ENCODE measurements around the gene DNAJC4. TPM values are rescaled to one million over a fixed set of nuclear protein-coding genes. Genes with fewer than 3 reads are reported as not detected.

Gene DNAJC4
- total RNA-seq, 1 donor from 2014 or later, result 11.8 TPM

DNA sequence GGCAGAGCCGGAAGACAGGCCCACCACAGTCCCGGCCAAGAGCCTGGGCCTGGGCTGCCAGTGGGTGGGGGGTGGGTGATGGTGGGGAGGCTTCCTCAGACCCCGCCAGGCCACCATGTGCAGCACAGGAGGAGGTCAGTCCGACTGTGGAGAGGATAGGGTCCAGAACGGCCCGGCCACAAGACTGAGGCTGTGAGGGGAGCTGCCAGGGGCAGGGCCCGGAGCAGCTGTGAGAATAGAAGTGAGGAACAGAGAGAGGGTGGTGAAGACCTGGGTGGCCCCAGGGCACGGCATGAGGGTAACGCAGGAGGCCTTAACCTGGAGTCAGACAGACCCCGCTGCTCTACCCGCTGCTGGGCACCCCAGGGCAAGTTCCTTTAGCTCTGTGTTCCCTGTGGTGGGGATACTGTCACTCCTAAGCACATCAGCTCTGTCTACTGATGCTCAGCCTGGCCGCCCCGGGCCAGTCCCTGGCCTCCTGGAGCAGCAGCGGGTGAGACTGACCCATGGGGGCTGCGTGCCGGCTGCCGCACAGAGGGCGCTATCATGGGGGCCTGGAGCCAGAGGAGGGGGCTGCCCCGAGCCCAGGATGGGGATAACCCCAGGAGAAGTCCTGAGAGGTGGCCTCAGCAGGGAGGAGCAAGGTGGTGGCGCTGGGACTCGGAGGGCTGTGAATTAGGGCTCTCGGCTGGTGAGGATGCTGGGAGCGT is 22.1 kb upstream of the DNAJC4 start:
- DNase-seq (ENCODE audit: low read depth, low spot score), result no peak

GRCh38 chr11:64208796-64209562 is 21.4 kb upstream of the DNAJC4 start:
- DNase-seq (ENCODE audit: low read depth, low spot score), result no peak

DNA sequence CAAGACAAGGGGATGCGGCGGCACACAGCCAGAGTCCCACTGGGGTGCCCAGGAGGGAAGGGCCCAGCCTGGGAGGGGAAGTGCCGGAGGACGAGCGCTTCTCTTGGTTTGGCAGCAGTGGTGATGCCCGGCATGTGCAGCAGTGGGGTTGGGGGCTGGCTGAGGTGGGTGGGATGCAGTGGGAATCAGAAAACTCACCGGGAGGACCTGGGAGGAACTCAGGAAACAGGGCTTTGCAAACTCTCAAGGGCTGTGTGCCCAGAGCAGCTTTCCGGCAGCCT is 20.8 kb upstream of the DNAJC4 start:
- no peak for DNase-seq (ENCODE audit: low read depth, low spot score)

GRCh38 chr11:64210301-64211020 is 19.9 kb upstream of the DNAJC4 start:
- DNase-seq (ENCODE audit: low read depth, low spot score), result no peak

- no peak for DNase-seq (ENCODE audit: low read depth, low spot score)
Observed at GRCh38 chr11:64211181-64211872, 19.0 kb upstream of the DNAJC4 start.

DNA sequence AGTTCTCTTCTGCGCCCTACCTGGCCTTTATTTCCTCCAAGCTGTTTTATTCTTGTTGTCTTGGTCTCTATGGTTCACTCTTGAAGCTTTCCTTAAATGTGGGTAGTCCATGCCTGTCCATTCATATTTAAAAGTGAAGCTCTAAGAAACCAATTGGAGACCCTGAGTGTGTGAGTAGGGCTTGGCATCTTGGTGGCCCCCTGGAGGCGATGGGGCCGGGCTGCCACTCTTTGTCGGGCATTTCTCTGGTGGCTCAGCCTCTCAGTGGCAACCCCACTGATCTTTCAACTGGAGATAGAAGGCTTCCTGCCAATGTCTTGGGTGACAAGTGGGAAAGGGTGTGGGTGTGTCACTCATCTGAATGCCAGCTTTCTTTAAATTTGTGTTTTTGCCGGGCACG is 13.5 kb upstream of the DNAJC4 start:
- DNase-seq (ENCODE audit: low read depth, low spot score), result no peak

DNA sequence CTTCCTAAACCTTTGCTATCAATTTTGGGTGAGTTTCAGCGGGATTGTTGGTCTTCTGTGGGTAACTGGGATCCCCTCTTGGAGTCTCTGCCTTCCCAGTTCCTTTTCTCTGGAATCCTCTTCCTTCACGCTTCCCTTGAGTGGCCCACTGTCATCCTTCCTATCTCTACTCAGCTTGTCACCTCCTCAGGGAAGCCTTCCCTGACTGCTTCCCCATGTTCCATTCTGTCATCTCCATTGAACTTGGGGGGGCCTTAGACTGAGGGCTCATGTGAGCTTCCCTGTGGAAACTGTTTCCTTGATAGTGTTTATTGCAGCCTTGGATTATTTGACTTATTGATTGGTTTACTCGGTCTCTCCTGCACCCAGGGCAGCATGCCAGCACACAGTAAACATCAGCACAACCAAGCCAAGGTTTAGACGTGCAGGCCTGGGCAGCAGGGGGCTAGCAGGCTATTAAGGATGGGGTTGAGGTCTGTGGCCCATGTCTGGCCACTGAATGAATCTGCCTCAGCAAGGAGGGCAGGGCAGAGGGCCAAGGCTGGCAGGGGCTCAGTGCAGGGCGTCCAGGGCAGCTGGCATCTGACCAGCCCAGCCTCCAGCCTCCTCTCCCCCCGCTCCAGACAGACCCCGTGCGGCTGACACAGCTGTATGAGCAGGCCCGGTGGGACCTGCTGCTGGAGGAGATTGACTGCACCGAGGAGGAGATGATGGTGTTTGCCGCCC is 11.6 kb upstream of the DNAJC4 start:
- DNase-seq (ENCODE audit: low read depth, low spot score), result no peak

DNA sequence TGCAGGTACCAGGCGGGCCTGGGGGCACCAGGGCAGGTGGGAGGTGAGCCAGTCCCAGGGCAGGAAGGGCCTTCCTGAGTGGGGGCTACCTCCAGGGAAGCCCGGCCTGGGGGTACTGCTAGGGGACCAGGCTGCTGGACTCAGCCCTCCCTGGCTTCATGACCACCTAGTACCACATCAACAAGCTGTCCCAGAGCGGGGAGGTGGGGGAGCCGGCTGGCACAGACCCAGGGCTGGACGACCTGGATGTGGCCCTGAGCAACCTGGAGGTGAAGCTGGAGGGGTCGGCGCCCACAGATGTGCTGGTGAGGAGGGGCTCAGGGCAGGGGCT is 11.0 kb upstream of the DNAJC4 start:
- no peak for DNase-seq (ENCODE audit: low read depth, low spot score)

GRCh38 chr11:64219755-64220154 is 10.6 kb upstream of the DNAJC4 start:
- DNase-seq (ENCODE audit: low read depth, low spot score), result no peak

GRCh38 chr11:64220271-64220670 is 10.1 kb upstream of the DNAJC4 start:
- no peak for DNase-seq (ENCODE audit: low read depth, low spot score)

GRCh38 chr11:64220798-64221197 is 9.6 kb upstream of the DNAJC4 start:
- no peak for DNase-seq (ENCODE audit: low read depth, low spot score)

- no peak for DNase-seq (ENCODE audit: low read depth, low spot score)
Observed at GRCh38 chr11:64222651-64223000, 7.7 kb upstream of the DNAJC4 start.

- DNase-seq (ENCODE audit: low read depth, low spot score), result no peak
Observed at GRCh38 chr11:64223001-64223651, 7.2 kb upstream of the DNAJC4 start.

DNA sequence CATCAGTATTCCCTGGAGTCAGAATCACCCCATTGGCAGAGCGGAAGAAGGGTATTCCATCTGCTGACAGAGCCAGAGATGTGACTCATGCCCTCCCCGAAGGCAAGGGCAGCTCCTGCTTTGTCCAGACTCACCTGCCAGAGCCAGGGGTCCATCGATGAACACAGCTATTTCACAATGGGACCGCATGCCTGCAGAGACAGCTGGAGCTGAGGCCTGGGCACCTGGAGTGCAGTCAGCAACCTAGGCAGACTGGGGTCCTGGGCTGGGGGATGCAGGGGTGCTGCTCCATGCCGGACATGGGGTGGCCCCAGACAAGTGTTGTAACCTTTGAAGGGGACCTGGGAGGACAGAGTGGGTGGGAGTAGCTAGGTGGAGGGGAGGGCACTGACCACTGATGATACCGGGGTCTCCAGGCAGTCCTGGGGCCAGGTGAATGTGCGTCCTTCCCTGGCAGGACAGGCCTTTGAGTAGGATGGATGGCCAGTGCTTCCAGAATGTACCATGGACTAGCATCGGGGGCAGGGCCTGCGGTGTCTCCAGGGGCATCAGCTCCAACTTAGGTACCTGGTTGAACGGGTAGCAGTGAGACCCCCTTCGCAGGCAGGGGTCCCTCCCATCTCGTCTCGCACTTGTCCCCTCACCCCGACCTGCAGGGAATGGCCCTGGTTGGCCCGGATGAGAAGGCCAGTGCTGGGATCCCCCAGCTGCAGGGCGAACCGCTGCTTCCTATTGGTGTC is 6.0 kb upstream of the DNAJC4 start:
- no peak for DNase-seq (ENCODE audit: low read depth, low spot score)

DNA sequence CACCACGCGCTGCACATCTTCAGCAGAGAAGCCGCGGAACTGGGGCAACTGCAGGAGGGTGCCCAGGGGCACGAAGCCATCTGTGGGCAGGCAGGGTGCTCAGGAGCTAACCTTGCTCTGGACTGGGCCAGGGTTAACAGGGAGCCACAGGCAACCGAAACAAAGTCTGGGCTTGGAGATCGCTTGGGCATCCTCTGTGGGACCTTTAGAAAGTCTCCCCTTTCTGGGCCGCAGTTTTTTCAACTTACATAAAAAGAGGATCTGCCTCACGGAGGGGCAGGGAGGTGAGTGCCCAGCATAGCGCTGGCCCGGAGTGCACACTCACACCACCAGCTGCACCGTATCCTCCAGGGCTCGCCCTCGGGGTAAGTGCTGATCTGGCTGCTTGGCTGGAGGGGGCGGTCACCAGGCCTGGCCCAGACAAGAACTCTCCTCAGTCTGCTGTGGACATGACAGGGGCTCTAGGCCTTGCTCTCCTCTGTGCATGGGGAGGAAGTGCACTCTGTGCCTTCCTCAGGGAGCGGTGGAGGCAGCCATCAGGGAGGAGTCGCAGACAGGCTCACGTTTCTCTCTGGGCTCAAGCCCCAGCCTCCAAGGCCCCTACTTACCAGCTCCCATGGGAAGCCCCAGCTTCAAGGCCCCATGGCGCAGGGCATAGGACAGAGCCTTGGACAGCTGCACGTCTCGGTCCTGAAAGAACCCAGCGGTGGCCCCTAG is 5.3 kb upstream of the DNAJC4 start:
- DNase-seq (ENCODE audit: low read depth, low spot score), result no peak

DNA sequence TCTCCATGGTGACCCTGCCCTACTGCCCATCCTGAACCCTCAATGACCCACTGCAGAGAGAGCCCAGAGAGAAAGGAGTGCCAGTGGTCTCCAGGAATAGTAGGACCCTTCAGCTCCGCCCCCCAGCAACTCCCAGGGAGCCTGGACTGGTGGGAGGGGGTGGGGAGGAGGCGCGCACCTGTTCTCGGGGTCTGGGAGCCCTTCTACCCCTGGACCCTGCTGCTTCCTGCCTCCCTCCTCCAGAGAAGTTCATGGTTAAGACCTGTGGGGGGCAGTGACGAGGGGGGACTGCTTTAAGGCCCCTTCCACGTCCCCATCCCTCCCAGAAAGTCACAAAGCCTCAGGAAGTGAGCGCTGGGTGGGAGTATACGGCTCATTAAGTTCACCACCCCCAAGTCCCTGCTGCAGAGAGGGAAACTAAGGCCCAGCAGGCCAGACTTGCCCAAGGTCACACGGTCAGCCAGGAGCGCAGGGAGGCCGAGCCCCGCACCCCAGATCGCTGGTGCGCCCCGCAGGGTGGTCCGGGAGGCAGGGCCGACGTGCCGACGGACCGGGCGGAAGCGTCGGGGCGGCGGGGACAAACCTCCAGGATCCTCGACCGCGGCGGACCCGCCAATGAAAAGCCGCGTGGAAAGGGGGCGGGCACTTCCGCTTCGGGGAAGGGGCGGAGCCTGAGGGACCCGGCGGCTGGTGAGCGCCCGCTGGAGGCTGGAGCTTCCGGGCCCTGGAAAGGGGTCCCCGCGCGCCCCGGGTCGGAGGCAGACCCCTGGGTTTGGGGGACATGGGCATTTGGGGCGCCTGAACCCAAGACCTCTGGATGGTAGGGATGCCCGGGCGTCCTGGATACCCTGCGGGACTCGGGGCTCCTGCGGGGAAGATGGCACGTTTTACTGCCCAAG is 4.5 kb upstream of the DNAJC4 start, which contains the start of the genes NUDT22 and TRPT1:
Gene NUDT22, plus strand, starts transcription at position 667 of the 899 bp plus-strand sequence. CDS start 379 bp downstream, outside the sequence.
Gene TRPT1, minus strand, starts transcription at position 579 of the 899 bp plus-strand sequence. Its CDS starts 326 bp downstream, at position 253.
- no peak for DNase-seq (ENCODE audit: low read depth, low spot score)

DNA sequence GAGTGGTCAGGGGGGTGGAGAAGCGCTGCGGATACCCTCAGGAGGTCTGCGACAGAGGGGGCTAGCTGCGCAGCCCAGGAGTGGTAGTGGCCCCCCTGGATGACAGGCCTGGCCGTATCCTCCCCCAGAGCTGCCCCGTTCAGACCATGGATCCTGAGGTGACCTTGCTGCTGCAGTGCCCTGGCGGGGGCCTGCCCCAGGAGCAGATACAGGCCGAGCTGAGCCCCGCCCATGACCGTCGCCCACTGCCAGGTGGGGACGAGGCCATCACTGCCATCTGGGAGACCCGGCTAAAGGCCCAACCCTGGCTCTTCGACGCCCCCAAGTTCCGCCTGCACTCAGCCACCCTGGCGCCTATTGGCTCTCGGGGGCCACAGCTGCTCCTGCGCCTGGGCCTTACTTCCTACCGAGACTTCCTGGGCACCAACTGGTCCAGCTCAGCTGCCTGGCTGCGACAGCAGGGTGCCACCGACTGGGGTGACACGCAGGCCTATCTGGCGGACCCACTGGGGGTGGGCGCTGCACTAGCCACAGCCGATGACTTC is 3.8 kb upstream of the DNAJC4 start:
- no peak for DNase-seq (ENCODE audit: low read depth, low spot score)

GRCh38 chr11:64227405-64227956 is 2.9 kb upstream of the DNAJC4 start:
- no peak for DNase-seq (ENCODE audit: low read depth, low spot score)

All from pulmonary artery endothelial cell (primary cell).